Fibroblast of mammary gland (primary cell): Measurements from ENCODE around the gene SYNJ2.
A peak's percentile ranks its signal among the peaks of the same experiment; 100 is the strongest.
"Not testable (repeated sequence)": the region's sequence is repeated elsewhere in the genome, so short reads cannot be mapped to it uniquely, and the experiment has no call there.

ENCODE experiments used
- DNase-seq: peaks from one replicate; pipeline ENCODE4 v3.0.0-alpha.2; 2010; ENCODE audit warnings: low read depth
- H3K4me3 ChIP-seq: 2 replicates; pipeline ENCODE4 v1.5.1; 2011; ENCODE audit warnings: low read depth, mild to moderate bottlenecking, low read length, moderate library complexity; ENCODE audit not compliant: control insufficient read depth
- TF ChIP-seq, protein P1 (sequence below): conservative IDR thresholded peaks from 2 replicates; pipeline ENCODE4 v1.5.1; 2011; ENCODE audit warnings: low read depth, low read length, inconsistent platforms; ENCODE audit not compliant: control insufficient read depth, insufficient read depth

SYNJ2 gene

DNA sequence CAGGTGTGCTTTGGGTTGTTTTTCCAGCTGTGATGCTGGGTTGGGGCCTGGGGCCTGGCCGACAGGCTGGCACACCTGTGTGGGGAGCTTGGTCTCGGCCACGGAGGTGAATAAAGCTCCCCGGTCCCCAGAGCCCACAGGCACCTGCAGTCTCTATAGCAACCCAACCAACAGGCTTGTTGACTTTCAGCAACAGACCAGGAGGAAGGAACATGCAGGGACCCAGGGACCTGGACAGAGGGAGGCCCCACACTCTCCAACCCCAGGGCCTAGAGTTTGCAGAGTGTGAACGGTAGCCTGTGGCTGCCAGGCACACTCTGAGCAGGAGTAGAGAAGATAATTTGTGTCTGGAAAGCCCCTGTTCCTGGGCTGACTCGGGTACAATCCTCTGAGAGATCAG is 14.6 kb upstream of the SYNJ2 start:
- no peak overlapping the region for H3K4me3 ChIP-seq
- DNase-seq = no peak
- TF ChIP-seq, protein P1, sequence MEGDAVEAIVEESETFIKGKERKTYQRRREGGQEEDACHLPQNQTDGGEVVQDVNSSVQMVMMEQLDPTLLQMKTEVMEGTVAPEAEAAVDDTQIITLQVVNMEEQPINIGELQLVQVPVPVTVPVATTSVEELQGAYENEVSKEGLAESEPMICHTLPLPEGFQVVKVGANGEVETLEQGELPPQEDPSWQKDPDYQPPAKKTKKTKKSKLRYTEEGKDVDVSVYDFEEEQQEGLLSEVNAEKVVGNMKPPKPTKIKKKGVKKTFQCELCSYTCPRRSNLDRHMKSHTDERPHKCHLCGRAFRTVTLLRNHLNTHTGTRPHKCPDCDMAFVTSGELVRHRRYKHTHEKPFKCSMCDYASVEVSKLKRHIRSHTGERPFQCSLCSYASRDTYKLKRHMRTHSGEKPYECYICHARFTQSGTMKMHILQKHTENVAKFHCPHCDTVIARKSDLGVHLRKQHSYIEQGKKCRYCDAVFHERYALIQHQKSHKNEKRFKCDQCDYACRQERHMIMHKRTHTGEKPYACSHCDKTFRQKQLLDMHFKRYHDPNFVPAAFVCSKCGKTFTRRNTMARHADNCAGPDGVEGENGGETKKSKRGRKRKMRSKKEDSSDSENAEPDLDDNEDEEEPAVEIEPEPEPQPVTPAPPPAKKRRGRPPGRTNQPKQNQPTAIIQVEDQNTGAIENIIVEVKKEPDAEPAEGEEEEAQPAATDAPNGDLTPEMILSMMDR = no peak

DNA sequence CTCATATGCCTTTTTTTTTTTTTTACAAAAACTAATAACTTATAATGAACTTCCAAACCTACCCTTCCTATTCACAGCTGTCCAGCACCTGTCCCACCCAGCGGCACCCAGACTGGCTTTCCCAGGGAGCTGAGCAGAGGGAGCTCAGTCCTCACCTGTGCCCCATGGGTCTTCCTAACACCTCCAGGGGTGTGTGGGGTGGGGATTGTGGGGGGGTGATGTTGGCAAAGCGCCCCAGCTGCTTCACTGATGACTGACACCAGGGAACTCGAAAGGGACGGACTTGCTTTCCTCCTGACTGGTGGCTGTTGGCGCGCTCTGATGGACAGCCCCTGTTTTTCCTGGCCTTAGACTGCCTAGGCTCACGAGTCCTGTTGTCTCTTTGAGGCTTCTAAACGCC is 14.2 kb upstream of the SYNJ2 start:
- H3K4me3 ChIP-seq = no peak overlapping the region
- TF ChIP-seq, protein P1 = no peak
- no peak for DNase-seq

DNA sequence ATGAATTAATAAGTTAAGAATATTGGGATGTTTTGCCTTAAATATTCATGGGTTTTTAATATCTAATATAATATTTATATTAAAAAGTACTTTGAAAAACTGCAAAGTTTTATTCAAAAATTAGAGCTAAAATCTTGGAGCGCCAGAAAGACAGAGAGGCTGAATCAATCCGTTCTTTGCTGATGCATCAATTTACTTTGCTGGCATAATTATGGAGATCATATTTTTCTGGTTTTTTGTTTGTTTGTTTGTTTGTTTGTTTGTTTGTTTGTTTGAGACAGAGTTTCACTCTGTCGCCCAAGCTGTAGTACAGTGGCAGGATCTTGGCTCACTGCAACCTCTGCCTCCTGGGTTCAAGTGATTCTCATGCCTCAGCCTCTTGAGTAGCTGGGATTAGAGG is 9.5 kb upstream of the SYNJ2 start:
- H3K4me3 ChIP-seq, DNase-seq: not testable (repeated sequence)

DNA sequence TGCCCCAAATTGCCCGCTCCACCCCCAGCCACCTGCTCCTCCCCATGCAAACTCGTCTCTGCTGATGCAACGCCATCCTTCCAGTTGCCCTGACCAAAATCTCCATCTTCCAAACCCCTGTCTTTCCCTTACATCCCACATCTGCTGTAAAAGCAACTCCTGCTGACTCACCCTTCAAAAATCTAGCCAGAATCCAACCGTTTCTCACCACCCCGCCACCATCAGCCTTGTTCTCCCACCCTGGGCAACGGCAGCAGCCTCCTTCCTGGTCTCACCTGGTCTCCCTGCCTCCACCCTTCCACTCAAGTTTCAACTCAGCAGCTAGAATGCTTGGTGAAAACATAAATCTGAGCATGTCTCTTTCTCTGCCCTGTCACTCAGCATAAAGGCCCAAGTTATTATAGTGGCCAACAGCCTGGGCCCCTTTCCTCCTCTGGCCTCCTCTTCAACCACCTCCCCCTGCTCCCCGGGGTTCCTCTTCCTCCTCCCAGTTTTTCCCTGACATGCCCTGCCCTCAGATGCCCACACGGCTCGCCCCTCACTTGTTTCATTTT is 7.2 kb upstream of the SYNJ2 start:
- H3K4me3 ChIP-seq = no peak overlapping the region
- peak; percentile 42 for DNase-seq
- TF ChIP-seq, protein P1 = no peak

DNA sequence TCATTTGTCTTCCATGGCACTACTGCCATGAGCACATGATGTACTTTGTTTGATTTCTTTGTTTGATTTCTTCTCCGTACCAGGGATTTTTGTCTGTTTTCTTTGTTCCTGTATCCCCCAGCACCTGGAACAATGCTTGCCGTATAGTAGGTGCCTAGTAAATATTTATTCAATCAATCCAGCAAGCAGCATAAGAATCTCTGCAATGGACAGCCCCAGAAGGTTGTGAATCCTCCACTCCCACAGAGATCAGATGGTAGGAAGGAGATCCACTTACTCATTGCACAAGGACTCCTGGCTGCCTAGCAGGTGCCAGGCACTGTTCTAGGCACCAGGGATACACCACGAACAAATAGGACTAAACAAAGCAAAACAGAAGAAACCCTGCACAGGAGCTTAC is 6.7 kb upstream of the SYNJ2 start:
- no peak for DNase-seq
- H3K4me3 ChIP-seq = no peak overlapping the region
- TF ChIP-seq, protein P1 = no peak

DNA sequence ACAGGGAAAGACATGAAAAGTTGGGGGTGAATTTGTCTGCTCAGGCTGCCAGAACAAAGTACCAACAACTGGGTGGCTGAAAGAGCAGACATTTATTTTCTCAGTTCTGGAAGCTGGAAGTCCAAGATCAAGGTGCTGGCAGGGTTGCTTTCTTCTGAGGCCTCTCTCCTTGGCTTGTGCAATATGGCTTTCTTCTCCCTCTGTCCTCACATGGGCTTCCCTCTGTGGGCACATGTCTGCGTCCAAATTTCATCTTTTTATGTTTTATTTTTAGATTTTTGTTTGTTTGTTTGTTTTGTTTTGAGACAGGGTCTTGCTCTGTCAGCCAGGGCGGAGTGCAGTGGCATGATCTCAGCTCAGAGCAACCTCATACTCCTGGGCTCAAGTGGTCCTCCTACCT is 6.2 kb upstream of the SYNJ2 start:
- TF ChIP-seq, protein P1 = no peak
- no peak overlapping the region for H3K4me3 ChIP-seq
- DNase-seq = no peak

DNA sequence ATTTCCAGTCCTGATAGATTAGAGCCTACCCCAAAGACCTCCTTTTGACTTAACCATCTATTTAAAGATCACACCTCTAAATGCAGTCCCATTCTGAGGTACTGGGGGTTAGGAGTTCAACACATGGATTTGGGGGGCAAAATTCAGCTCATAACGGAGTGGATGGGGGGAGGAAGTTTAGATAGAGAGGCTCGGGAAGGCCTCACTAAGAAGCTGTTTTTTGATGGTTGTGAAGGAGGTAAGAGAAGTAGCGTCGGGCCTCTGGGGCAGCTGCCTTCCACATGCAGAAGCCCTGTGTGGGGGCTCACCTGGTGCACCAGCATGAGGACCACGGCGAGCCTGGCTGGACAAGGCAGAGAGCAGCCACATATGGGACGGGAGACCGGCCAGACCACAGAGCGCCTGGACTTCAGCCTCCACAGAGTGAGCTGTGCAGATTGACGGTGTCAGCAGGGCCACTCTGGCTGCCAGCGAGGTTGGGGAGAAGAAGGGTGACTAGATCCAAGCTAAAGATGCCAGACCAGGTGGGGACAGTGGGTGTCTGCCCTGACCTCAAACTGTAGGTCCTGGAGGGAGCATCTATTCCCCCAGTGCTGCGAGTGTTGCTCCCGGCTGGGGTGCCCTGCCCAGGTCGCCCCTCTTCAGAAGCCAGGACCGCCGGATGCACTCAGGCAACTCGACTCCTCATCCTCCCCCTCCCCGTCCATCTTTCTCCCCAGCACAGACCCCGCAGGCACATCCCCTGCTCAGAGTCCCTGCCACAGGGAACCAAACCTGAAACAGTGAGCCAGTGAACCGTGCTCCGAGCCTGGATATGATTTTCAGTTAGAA is 5.1 kb upstream of the SYNJ2 start:
- no peak overlapping the region for H3K4me3 ChIP-seq
- no peak for DNase-seq
- TF ChIP-seq, protein P1 = no peak
